GM23338 (cell line): ENCODE results near the gene YTHDF1. TPM values are rescaled to one million over a fixed set of nuclear protein-coding genes. Genes with fewer than 3 reads are reported as not detected.

Experiments used
- ATAC-seq: fragments of 200-7000 bp; cut with Tn5 transposase; 3 replicates; pipeline ENCODE4 v1.9.1; 2020
- DNase-seq: peaks from one replicate; pipeline ENCODE4 v3.0.0-alpha.2; 2015; ENCODE audit warnings: low spot score
- H2AFZ ChIP-seq: fragments of 200-600 bp; sonication (generic); 2 replicates; pipeline ENCODE4 v1.8.0; 2016; ENCODE audit warnings: antibody characterized with exemption, mild to moderate bottlenecking, moderate library complexity
- H3F3A ChIP-seq: fragments of 200-600 bp; sonication (generic); replicated peaks from 2 replicates; pipeline ENCODE4 v1.8.0; 2017; ENCODE audit warnings: antibody characterized with exemption, mixed run types, low read depth
- H3K27ac ChIP-seq: fragments of 200-600 bp; sonication (generic); 2 replicates; pipeline ENCODE4 v1.6.1; 2016; ENCODE audit warnings: low read depth
- H3K27me3 ChIP-seq: fragments of 200-600 bp; sonication (generic); 2 replicates; pipeline ENCODE4 v1.8.0; 2016; ENCODE audit warnings: mild to moderate bottlenecking, mixed run types, moderate library complexity; ENCODE audit not compliant: insufficient read depth
- H3K36me3 ChIP-seq: fragments of 200-600 bp; sonication (generic); 2 replicates; pipeline ENCODE4 v1.8.0; 2016; ENCODE audit warnings: mild to moderate bottlenecking; ENCODE audit not compliant: insufficient read depth
- H3K4me1 ChIP-seq: fragments of 200-600 bp; sonication (generic); 2 replicates; pipeline ENCODE4 v1.8.0; 2016; ENCODE audit warnings: mild to moderate bottlenecking, moderate library complexity; ENCODE audit not compliant: insufficient read depth
- H3K4me2 ChIP-seq: fragments of 200-600 bp; sonication (generic); 2 replicates; pipeline ENCODE4 v1.7.1; 2017; ENCODE audit warnings: mixed run types
- H3K4me3 ChIP-seq: fragments of 200-600 bp; sonication (generic); 2 replicates; pipeline ENCODE4 v1.6.1; 2016; ENCODE audit warnings: mixed run types
- H3K79me2 ChIP-seq: fragments of 200-600 bp; sonication (generic); replicated peaks from 2 replicates; pipeline ENCODE4 v1.8.0; 2017; ENCODE audit warnings: mild to moderate bottlenecking; ENCODE audit not compliant: insufficient read depth
- H3K9me2 ChIP-seq: fragments of 200-600 bp; sonication (generic); 2 replicates; pipeline ENCODE4 v1.8.0; 2017; ENCODE audit not compliant: insufficient read depth
- H4K20me1 ChIP-seq: fragments of 200-600 bp; sonication (generic); replicated peaks from 2 replicates; pipeline ENCODE4 v1.8.0; 2017; ENCODE audit warnings: mild to moderate bottlenecking; ENCODE audit not compliant: insufficient read depth
- H3K27ac Mint-ChIP-seq: 2 replicates; pipeline ENCODE4 v1.8.0; 2020; ENCODE audit warnings: inconsistent platforms, mild to moderate bottlenecking, moderate library complexity, mixed read lengths
- H3K27me3 Mint-ChIP-seq: 3 replicates; pipeline ENCODE4 v1.8.0; 2022; ENCODE audit warnings: low read depth, mild to moderate bottlenecking, moderate library complexity, mixed read lengths, inconsistent platforms; ENCODE audit not compliant: insufficient read depth, poor library complexity
- H3K36me3 Mint-ChIP-seq: 3 replicates; pipeline ENCODE4 v1.8.0; 2021; ENCODE audit warnings: low read depth, mild to moderate bottlenecking, inconsistent platforms, moderate library complexity, mixed read lengths
- H3K4me1 Mint-ChIP-seq: 3 replicates; pipeline ENCODE4 v1.8.0; 2020; ENCODE audit warnings: mild to moderate bottlenecking, inconsistent platforms, mixed read lengths
- H3K4me3 Mint-ChIP-seq: 3 replicates; pipeline ENCODE4 v1.8.0; 2021; ENCODE audit warnings: moderate library complexity, mild to moderate bottlenecking, inconsistent platforms, mixed read lengths
- H3K9me3 Mint-ChIP-seq: 3 replicates; pipeline ENCODE4 v1.8.0; 2020; ENCODE audit warnings: moderate library complexity, mild to moderate bottlenecking, inconsistent platforms, mixed read lengths
- EZH2 ChIP-seq: fragments of 200-600 bp; sonication (generic); IDR thresholded peaks from one replicate; pipeline ENCODE4 v1.8.0; 2017; ENCODE audit warnings: antibody characterized with exemption, mild to moderate bottlenecking, low read depth; ENCODE audit not compliant: unreplicated experiment
- NANOG ChIP-seq: IDR thresholded peaks from 2 replicates; pipeline ENCODE4 v1.6.1; 2016; ENCODE audit warnings: antibody characterized with exemption, borderline replicate concordance
- STAT1 ChIP-seq: IDR thresholded peaks from one replicate; pipeline ENCODE4 v1.6.1; 2016; ENCODE audit warnings: antibody characterized with exemption; ENCODE audit not compliant: unreplicated experiment
- ZNF331 ChIP-seq: fragments of 250-450 bp; sonication (Bioruptor Pico); IDR thresholded peaks from 2 replicates; pipeline ENCODE4 v1.5.0; 2020; ENCODE audit warnings: low read depth, mild to moderate bottlenecking, moderate library complexity
- polyA plus RNA-seq: library from polyadenylated mRNA; unstranded; fragments of >200 nt; fragmentation: Nextera tagmentation; extraction: Ambion mirVana; gene quantifications from 2 replicates; pipeline ENCODE4 v1.2.1, GENCODE V29; 2016
- total RNA-seq: library from RNA; depleted of rRNA; stranded (reverse); fragments of >200 nt; shearing (Covaris generic); gene quantifications from 2 replicates; pipeline ENCODE4 v1.2.3, GENCODE V29; 2014
- TF ChIP-seq, protein P1 (sequence below): fragments of 250-450 bp; sonication (Bioruptor Pico); IDR thresholded peaks from 2 replicates; pipeline ENCODE4 v1.5.0; 2020; ENCODE audit warnings: mild to moderate bottlenecking, moderate library complexity
- TF ChIP-seq, protein P2 (sequence below): IDR thresholded peaks from 2 replicates; pipeline ENCODE4 v1.6.1; 2016; ENCODE audit warnings: antibody characterized with exemption
- TF ChIP-seq, protein P3 (sequence below): IDR thresholded peaks from one replicate; pipeline ENCODE4 v1.6.1; 2018; ENCODE audit warnings: antibody characterized with exemption; ENCODE audit not compliant: unreplicated experiment

Gene YTHDF1
- total and polyA plus RNA-seq, 2 experiments from 2014 or later, result 30.9 to 64.3 TPM

DNA sequence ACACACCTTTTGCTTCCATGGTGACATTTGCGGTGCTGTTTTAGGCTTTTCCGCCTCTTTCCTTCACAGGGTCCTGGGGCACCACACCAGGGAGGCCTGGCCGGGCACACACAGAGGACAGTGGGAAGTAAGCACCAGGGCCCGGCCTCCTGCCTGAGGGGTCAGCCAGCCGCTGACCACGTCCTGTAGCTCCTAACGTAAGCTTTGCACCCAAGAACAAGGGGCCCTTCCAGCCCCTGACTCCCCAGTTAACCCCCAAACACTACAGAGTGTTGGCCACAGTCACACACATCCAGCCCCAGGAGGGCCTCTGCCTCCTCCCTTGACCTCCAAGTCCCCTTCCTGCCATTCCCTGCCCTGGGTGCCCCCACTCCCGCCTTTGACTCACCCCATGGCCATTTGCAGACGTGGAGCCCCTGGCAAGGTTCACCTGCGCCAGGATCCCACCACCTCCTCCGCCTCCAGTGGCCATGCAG is 54.7 kb downstream of the YTHDF1 start:
- peaks cover 12% of the 10 kb centered on the region for H3K27me3 Mint-ChIP-seq
- no peaks in the 10 kb centered on the region for H4K20me1 ChIP-seq
- DNase-seq (no peak), ATAC-seq (no peak)
- no peak for TF ChIP-seq STAT1
- TF ChIP-seq, protein P1, sequence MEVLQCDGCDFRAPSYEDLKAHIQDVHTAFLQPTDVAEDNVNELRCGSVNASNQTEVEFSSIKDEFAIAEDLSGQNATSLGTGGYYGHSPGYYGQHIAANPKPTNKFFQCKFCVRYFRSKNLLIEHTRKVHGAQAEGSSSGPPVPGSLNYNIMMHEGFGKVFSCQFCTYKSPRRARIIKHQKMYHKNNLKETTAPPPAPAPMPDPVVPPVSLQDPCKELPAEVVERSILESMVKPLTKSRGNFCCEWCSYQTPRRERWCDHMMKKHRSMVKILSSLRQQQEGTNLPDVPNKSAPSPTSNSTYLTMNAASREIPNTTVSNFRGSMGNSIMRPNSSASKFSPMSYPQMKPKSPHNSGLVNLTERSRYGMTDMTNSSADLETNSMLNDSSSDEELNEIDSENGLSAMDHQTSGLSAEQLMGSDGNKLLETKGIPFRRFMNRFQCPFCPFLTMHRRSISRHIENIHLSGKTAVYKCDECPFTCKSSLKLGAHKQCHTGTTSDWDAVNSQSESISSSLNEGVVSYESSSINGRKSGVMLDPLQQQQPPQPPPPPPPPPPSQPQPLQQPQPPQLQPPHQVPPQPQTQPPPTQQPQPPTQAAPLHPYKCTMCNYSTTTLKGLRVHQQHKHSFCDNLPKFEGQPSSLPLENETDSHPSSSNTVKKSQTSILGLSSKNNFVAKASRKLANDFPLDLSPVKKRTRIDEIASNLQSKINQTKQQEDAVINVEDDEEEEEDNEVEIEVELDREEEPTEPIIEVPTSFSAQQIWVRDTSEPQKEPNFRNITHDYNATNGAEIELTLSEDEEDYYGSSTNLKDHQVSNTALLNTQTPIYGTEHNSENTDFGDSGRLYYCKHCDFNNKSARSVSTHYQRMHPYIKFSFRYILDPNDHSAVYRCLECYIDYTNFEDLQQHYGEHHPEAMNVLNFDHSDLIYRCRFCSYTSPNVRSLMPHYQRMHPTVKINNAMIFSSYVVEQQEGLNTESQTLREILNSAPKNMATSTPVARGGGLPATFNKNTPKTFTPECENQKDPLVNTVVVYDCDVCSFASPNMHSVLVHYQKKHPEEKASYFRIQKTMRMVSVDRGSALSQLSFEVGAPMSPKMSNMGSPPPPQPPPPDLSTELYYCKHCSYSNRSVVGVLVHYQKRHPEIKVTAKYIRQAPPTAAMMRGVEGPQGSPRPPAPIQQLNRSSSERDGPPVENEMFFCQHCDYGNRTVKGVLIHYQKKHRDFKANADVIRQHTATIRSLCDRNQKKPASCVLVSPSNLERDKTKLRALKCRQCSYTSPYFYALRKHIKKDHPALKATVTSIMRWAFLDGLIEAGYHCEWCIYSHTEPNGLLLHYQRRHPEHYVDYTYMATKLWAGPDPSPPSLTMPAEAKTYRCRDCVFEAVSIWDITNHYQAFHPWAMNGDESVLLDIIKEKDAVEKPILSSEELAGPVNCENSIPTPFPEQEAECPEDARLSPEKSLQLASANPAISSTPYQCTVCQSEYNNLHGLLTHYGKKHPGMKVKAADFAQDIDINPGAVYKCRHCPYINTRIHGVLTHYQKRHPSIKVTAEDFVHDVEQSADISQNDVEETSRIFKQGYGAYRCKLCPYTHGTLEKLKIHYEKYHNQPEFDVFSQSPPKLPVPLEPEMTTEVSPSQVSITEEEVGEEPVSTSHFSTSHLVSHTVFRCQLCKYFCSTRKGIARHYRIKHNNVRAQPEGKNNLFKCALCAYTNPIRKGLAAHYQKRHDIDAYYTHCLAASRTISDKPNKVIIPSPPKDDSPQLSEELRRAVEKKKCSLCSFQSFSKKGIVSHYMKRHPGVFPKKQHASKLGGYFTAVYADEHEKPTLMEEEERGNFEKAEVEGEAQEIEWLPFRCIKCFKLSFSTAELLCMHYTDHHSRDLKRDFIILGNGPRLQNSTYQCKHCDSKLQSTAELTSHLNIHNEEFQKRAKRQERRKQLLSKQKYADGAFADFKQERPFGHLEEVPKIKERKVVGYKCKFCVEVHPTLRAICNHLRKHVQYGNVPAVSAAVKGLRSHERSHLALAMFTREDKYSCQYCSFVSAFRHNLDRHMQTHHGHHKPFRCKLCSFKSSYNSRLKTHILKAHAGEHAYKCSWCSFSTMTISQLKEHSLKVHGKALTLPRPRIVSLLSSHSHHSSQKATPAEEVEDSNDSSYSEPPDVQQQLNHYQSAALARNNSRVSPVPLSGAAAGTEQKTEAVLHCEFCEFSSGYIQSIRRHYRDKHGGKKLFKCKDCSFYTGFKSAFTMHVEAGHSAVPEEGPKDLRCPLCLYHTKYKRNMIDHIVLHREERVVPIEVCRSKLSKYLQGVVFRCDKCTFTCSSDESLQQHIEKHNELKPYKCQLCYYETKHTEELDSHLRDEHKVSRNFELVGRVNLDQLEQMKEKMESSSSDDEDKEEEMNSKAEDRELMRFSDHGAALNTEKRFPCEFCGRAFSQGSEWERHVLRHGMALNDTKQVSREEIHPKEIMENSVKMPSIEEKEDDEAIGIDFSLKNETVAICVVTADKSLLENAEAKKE, result no peak
- TF ChIP-seq NANOG, result no peak
- TF ChIP-seq, protein P2, sequence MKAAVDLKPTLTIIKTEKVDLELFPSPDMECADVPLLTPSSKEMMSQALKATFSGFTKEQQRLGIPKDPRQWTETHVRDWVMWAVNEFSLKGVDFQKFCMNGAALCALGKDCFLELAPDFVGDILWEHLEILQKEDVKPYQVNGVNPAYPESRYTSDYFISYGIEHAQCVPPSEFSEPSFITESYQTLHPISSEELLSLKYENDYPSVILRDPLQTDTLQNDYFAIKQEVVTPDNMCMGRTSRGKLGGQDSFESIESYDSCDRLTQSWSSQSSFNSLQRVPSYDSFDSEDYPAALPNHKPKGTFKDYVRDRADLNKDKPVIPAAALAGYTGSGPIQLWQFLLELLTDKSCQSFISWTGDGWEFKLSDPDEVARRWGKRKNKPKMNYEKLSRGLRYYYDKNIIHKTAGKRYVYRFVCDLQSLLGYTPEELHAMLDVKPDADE, result no peak
- H3K4me3 Mint-ChIP-seq, result no peak overlapping the region
- H2AFZ ChIP-seq, result no peak overlapping the region
- H3K27me3 ChIP-seq, result no peaks in the 10 kb centered on the region
- H3K79me2 ChIP-seq, result no peaks in the 10 kb centered on the region
- H3F3A ChIP-seq, result no peaks in the 10 kb centered on the region
- H3K4me1 Mint-ChIP-seq, result peaks cover 4% of the 10 kb centered on the region; the same call in 2 of the 3 replicates
- H3K4me3 ChIP-seq, result no peak overlapping the region
- H3K4me1 ChIP-seq, result no peaks in the 10 kb centered on the region
- no peak overlapping the region for H3K27ac ChIP-seq
- H3K4me2 ChIP-seq, result no peak overlapping the region
- H3K36me3 ChIP-seq, result no peaks in the 10 kb centered on the region
- peaks cover under 1% of the 10 kb centered on the region; the same call in 2 of the 3 replicates for H3K9me3 Mint-ChIP-seq
- H3K27ac Mint-ChIP-seq, result no peak overlapping the region
- H3K9me2 ChIP-seq, result no peaks in the 10 kb centered on the region
- no peaks in the 10 kb centered on the region for H3K36me3 Mint-ChIP-seq

DNA sequence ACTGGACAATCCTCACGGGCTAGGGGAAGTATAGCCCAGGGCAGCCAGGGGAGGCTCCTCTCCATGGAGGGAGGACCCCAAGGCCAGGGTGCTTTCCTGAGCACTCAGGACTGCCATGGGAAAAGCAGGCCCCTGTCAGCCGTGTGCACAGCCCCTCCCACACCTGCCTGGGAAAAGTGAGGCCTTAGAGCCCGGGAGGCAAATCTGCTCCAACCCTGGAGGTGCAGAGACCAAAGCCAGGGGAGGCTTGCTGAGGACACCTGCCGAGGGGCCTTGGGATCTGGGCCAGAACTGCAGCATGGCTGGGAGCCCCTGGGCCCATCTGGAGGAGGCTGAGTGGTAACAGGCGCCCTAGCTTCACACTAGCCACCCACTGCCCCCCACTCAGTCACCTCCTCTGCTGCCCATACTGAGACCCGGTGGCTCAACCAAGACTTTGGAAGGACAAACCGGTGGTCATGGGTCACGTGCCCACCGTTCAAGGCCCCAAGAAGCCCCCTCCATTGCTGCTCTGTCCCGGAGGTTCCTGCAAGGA is 55.2 kb downstream of the YTHDF1 start:
- Mint-ChIP-seq H3K36me3 (no peaks in the 10 kb centered on the region), H3K4me3 (no peak overlapping the region), H3K4me1 (peaks cover 4% of the 10 kb centered on the region; the same call in 2 of the 3 replicates), H3K9me3 (no peaks in the 10 kb centered on the region; the same call in 2 of the 3 replicates), H3K27me3 (peaks cover 12% of the 10 kb centered on the region), H3K27ac (no peak overlapping the region)
- Histone ChIP-seq H3K27ac (no peak overlapping the region), H3K4me2 (no peak overlapping the region), H3K27me3 (no peaks in the 10 kb centered on the region), H3K36me3 (no peaks in the 10 kb centered on the region), H4K20me1 (no peaks in the 10 kb centered on the region), H3K9me2 (no peaks in the 10 kb centered on the region), H3K4me3 (no peak overlapping the region), H2AFZ (no peak overlapping the region), H3K4me1 (no peaks in the 10 kb centered on the region), H3K79me2 (no peaks in the 10 kb centered on the region), H3F3A (no peaks in the 10 kb centered on the region)
- no peak for DNase-seq
- no peak for ATAC-seq
- no peak for TF ChIP-seq NANOG
- TF ChIP-seq, protein P3, sequence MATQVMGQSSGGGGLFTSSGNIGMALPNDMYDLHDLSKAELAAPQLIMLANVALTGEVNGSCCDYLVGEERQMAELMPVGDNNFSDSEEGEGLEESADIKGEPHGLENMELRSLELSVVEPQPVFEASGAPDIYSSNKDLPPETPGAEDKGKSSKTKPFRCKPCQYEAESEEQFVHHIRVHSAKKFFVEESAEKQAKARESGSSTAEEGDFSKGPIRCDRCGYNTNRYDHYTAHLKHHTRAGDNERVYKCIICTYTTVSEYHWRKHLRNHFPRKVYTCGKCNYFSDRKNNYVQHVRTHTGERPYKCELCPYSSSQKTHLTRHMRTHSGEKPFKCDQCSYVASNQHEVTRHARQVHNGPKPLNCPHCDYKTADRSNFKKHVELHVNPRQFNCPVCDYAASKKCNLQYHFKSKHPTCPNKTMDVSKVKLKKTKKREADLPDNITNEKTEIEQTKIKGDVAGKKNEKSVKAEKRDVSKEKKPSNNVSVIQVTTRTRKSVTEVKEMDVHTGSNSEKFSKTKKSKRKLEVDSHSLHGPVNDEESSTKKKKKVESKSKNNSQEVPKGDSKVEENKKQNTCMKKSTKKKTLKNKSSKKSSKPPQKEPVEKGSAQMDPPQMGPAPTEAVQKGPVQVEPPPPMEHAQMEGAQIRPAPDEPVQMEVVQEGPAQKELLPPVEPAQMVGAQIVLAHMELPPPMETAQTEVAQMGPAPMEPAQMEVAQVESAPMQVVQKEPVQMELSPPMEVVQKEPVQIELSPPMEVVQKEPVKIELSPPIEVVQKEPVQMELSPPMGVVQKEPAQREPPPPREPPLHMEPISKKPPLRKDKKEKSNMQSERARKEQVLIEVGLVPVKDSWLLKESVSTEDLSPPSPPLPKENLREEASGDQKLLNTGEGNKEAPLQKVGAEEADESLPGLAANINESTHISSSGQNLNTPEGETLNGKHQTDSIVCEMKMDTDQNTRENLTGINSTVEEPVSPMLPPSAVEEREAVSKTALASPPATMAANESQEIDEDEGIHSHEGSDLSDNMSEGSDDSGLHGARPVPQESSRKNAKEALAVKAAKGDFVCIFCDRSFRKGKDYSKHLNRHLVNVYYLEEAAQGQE, result no peak
- no peak for TF ChIP-seq EZH2
- TF ChIP-seq ZNF331 (CRISPR knock-in tag), result no peak
